CD4-positive, alpha-beta T cell treated with Interferon alpha-2 for 1 hour (primary cell): ENCODE data around the gene RNF20.
A peak's percentile ranks its signal among the peaks of the same experiment; 100 is the strongest.
"Not testable (repeated sequence)": the region's sequence is repeated elsewhere in the genome, so short reads cannot be mapped to it uniquely, and the experiment has no call there.

ENCODE experiments used
- DNase-seq, 2 donors: peaks; one replicate each; pipeline ENCODE4 v3.0.0-alpha.2; 2020 to 2022

Gene RNF20

GRCh38 chr9:101536351-101536750 is 2.7 kb downstream of the RNF20 start:
- no peak for DNase-seq

- DNase-seq: peak in 1 of 2 donors; percentile 13
Measured at GRCh38 chr9:101536938-101537337, 3.3 kb downstream of the RNF20 start.

- DNase-seq: no peak
Measured at GRCh38 chr9:101540069-101540468, 6.4 kb downstream of the RNF20 start.

- DNase-seq: no peak
Measured at GRCh38 chr9:101543098-101543735, 9.6 kb downstream of the RNF20 start.

GRCh38 chr9:101549472-101550098 is 15.9 kb downstream of the RNF20 start:
- DNase-seq: not testable (repeated sequence)

- DNase-seq: peak in 1 of 2 donors; percentile 23
Measured at GRCh38 chr9:101561740-101562139, 28.1 kb downstream of the RNF20 start.

GRCh38 chr9:101562966-101563365 is 29.3 kb downstream of the RNF20 start:
- DNase-seq: no peak

- no peak for DNase-seq
Measured at GRCh38 chr9:101564252-101564651, 30.6 kb downstream of the RNF20 start.

- DNase-seq: peak; percentile 18 to 34
Measured at GRCh38 chr9:101566904-101567724, 33.5 kb downstream of the RNF20 start.

- DNase-seq: no peak
Measured at GRCh38 chr9:101567725-101568350, 34.2 kb downstream of the RNF20 start.

- DNase-seq: peak; percentile 19 to 59
Measured at GRCh38 chr9:101569741-101570501, 36.3 kb downstream of the RNF20 start.

GRCh38 chr9:101571114-101571513 is 37.5 kb downstream of the RNF20 start:
- no peak for DNase-seq

GRCh38 chr9:101572316-101572715 is 38.7 kb downstream of the RNF20 start:
- DNase-seq: peak in 1 of 2 donors; percentile 7

- DNase-seq: no peak
Measured at GRCh38 chr9:101574731-101575333, 41.2 kb downstream of the RNF20 start.

GRCh38 chr9:101578378-101578777 is 44.7 kb downstream of the RNF20 start:
- DNase-seq: no peak

GRCh38 chr9:101579711-101580545 is 46.3 kb downstream of the RNF20 start:
- no peak for DNase-seq

GRCh38 chr9:101582553-101582952 is 48.9 kb downstream of the RNF20 start:
- DNase-seq: no peak

- DNase-seq: peak; percentile 7 to 27
Measured at GRCh38 chr9:101585740-101586139, 52.1 kb downstream of the RNF20 start.

GRCh38 chr9:101586651-101587050 is 53.0 kb downstream of the RNF20 start:
- no peak for DNase-seq

- DNase-seq: no peak
Measured at GRCh38 chr9:101587332-101588043, 53.8 kb downstream of the RNF20 start.
